Hematopoietic multipotent progenitor cell (in vitro differentiated cells): Measurements from ENCODE around the gene LRRC56. TPM values are rescaled to one million over a fixed set of nuclear protein-coding genes. Genes with fewer than 3 reads are reported as not detected.
A peak's percentile ranks its signal among the peaks of the same experiment; 100 is the strongest.

Source experiments
- DNase-seq, 3 donors: peaks; one replicate each; pipeline ENCODE4 v3.0.0-alpha.2; 2011 to 2015; ENCODE audit warnings: low read depth in 2 of 3, low spot score in 2 of 3
- total RNA-seq: library from RNA; depleted of rRNA; stranded (reverse); fragments of >200 nt; gene quantifications from one replicate; pipeline ENCODE4 v1.2.3, GENCODE V29; 2012

Gene LRRC56, protein sequence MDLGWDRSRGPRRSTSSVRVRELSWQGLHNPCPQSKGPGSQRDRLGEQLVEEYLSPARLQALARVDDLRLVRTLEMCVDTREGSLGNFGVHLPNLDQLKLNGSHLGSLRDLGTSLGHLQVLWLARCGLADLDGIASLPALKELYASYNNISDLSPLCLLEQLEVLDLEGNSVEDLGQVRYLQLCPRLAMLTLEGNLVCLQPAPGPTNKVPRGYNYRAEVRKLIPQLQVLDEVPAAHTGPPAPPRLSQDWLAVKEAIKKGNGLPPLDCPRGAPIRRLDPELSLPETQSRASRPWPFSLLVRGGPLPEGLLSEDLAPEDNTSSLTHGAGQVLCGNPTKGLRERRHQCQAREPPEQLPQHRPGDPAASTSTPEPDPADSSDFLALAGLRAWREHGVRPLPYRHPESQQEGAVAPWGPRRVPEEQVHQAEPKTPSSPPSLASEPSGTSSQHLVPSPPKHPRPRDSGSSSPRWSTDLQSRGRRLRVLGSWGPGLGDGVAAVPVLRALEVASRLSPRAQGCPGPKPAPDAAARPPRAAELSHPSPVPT
- total RNA-seq: 3.5 TPM

DNA sequence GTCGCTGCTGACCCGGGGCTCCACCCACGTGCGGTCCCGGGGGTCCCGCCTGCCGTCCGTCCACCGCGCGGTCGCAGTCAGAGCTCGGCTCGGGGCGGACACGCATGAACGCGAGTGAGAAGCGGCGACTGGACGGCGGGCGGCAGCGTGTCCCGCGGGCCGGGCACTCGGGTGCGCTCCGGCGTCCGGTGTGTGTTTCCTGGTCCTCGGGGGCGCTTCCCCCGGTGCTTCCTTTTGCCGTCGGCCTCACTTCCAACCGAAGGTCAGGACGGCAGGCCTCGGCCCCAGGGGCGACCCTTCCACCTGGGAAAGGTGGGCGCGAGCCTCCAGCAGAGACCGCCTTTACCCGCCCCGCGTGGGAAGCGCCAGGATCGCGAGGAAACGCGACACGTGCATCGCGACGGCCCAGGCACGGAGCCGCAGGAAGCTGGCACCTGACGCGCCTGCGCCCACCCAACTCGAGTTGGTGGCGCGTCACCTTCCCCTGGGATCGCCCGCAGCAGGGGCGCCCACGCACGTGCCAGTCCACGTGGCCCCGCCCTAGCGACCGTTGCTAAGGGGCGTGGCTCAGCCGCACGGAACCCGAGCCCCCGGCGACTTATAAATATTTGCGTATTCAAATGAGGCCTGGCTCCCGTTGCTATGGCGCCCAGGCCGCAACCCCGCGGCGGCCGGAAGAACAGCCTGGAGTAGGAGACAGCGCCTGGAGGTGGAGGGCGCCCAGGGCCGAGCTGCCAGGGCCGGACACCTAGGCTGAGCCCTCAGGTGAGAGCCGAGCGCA, at the start of gene LRRC56:
Gene LRRC56 (plus strand): TSS at position 687 of the 781 bp plus-strand sequence. CDS start 3,158 bp downstream, outside the sequence.
- peak; percentile 86 to 92 (median 90) for DNase-seq

DNA sequence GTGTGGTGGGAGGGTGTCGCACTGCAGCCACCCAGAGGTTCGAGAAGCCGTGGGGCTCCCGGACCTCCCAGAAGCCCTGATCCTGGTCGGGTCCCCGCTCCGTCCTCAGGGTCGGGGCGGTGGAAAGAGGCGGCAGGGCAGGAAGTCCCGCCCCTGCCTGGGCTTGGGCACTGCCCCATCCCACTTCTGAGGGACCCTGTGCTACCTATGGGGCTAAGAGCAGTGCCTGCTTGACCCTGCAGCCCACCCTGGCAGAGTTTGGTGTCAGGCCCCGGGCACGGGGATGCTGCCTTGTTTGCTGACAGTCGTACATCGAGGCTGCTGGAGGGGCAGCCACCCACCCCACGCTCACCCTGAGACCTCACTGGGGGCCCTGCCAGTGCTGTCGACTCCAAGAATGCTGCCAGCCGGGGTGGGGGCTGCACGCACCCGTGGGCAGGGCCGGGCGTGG, 49.7 kb upstream of the LRRC56 start:
- no peak for DNase-seq

DNA sequence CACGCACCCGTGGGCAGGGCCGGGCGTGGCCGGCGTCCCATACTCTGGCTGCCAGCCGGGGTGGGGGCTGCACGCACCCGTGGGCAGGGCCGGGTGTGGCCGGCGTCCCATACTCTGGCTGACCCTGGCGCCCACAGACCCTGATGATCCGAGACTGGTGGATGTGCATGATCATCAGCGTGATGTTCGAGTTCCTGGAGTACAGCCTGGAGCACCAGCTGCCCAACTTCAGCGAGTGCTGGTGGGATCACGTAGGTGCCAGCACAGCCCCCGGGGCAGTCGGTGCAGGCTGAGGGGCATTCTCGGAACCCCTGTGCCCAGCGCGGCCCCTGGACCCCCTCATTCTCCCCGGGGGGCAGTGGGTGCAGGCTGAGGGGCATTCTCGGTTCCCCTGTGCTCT, 49.3 kb upstream of the LRRC56 start:
- DNase-seq: no peak

DNA sequence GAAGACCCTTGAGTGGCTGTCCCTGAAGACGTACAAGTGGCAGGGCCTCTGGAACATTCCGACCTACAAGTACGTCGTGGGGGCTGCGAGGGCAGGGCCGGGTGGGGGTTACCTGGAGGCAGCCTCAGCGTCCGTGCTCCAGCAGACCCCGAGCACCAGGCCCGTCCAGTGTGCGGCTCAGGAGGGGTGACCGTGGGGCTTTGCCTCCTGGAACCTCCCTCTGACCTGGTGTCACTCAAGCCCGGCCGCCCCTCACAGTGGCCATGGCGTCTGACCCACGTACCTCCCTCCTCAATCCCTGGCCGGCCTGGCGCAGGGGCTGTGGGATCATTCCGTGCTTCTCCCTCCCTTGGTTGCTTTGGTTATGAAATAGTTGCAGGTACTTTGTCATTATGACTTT, 48.7 kb upstream of the LRRC56 start:
- no peak for DNase-seq

DNA sequence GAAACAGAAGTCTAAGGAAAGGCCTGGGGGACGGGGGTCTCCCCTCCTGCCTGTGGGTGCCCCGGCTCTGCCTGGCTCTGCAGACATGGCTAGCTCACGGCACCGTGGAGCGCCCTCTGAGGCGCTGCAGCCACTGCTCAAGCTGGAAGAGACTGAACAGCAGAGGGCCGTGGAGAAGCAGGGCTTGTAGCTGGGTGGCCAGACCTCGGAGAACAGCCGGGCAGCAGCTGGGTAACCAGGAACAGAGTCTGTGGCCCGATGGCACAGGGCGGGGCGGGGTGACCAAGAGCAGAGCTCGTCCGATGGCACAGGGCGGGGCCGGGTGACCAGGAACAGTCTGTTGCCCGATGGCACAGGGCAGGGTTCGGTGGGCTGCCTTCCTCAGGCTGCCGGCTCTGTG, 48.3 kb upstream of the LRRC56 start:
- DNase-seq: no peak

DNA sequence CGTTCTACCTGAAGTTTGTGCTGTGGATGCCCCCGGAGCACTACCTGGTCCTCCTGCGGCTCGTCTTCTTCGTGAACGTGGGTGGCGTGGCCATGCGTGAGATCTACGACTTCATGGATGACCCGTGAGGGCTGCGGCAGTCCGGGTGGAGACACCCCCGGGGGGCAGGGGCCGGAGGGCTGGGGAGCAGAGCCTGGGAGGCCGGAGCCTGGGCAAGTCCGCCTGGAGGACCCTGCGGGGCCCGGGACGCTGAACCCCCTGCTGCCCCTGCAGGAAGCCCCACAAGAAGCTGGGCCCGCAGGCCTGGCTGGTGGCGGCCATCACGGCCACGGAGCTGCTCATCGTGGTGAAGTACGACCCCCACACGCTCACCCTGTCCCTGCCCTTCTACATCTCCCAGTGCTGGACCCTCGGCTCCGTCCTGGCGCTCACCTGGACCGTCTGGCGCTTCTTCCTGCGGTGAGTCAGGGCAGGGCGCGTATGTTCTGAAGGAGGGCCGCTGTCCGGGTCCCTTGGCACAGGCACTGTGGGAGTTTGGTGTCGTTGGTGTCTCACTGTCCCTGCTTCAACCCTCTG, 47.6 kb upstream of the LRRC56 start:
- no peak for DNase-seq

DNA sequence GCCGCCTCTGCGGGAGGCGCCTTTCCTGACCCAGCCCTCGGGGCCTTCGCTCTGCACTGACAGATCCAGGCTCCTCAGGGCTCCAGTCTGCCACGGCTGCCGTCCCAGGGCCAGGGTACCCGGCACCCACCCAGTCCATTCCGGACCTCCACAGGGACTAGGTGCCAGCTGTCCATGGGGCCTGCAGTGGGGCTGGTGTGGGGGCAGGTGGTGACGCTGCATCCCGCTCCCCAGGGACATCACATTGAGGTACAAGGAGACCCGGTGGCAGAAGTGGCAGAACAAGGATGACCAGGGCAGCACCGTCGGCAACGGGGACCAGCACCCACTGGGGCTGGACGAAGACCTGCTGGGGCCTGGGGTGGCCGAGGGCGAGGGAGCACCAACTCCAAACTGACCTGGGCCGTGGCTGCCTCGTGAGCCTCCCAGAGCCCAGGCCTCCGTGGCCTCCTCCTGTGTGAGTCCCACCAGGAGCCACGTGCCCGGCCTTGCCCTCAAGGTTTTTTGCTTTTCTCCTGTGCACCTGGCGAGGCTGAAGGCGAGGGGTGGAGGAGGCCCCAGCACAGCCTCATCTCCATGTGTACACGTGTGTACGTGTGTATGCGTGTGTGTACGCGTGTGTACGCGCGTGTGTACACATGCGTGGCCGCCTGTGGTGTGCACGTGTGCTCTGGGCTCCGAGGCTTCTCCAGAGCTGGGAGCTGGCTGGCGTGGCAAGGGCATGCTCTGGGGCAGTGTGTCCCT, 47.0 kb upstream of the LRRC56 start:
- DNase-seq: no peak

DNA sequence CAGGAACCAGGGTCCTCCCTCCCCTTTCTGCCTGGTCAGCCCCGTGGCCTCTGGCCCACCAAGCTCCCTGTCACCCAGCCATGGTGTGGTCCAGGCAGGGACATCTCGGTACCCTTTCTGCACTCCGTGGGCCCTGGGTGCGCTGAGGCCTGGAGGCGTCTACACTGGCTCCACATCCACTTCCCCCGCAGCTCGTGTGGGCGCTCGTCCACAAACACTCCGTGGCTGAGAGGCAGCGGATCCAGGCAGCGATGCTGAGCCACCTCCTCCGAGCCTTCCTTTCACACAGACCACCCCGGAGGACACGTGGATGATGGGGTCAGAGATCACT, 46.4 kb upstream of the LRRC56 start:
- DNase-seq: no peak

DNA sequence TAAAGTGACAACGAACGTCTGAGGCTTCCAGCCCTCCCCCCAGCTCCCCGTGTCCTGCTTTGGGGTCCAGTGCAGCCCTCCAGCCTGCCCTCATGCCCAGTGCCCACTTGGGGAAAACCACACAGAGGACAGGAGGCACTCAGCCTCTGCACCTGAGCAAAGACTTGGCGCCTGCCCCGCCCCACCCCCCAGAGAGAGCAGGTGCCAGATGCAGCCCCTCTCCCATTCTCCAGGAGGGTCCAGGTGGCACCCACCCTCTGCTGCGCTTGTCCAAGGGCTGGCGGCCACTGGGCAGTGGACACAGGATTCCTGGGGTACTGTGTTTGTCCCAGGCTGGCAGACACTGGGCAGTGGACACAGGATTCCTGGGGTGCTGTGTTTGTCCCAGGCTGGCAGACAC, 46.0 kb upstream of the LRRC56 start:
- no peak for DNase-seq

DNA sequence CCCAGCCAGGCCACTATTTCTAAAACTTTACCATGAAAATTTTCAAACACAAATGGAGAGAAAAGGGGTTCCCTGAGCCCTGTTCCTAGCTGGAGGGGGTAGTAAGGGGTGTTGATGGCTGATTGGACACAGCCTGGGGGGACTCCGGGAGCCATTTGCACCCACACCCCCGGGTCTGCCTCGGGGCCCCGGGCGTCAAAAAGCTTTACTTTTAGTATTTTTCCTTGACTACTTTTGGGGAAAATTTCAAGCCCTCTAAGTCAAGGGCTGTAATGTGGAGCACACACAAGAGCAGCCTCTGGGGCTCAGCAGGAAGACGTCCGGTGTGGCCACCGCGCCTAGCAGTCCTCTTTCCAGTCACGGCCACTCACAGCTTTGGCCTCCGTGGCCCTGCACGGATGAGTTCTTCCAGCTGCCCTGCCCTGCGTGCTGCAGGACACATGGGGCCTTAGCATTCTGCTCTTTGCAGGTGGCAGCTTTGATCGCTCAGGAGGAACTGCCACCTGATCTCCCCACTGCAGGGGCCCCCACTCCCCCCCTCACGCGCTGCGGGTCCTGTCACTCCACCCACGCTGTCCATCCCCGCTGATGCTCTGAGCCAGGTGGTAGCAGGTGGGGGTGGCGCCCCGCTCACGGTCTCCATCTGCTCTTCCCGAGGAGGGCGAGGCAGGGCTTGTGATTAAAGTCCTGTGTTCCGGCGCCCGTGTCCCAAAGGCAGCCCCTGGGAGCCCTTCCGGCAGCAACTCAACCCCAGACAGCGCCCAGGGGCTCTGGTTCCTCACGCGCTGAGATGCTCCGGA, 44.7 kb upstream of the LRRC56 start:
- no peak for DNase-seq

DNA sequence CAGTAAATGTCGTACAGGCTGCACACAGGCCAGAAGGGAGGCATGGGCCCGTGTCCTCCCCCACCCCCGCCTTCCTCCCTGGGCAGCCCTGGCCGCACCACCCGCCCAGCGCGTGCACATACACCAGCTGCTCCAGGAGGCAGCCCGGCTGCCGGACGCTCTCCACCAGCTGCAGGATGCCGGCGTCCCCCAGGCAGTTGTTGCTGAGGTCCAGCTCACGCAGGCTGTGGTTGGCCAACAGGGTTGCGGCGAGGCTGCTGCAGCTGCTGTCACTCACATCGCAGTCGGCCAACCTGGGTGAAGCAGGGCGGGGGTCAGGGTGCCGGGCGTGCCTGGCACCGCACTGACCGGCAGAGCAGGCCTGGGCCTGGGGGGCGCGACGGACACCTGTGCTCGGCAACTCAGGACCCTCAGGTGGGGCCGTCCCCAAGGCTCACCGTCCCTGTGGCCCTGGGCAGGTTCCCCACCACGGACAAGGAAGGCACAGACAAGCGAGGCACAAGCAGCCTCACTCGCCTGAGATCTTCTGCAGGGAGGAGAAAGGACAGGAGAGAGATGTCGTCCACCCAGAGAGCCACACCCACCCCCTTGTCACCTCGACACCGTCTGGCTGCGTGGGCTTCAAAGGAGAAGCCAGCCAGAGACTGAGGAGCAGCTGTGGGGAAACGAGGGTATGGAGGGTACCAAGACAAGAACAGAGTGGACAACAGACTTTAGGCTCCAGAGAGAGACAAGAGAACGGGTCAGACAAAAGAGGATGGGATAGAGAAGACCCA, 42.4 kb upstream of the LRRC56 start:
- DNase-seq: no peak

DNA sequence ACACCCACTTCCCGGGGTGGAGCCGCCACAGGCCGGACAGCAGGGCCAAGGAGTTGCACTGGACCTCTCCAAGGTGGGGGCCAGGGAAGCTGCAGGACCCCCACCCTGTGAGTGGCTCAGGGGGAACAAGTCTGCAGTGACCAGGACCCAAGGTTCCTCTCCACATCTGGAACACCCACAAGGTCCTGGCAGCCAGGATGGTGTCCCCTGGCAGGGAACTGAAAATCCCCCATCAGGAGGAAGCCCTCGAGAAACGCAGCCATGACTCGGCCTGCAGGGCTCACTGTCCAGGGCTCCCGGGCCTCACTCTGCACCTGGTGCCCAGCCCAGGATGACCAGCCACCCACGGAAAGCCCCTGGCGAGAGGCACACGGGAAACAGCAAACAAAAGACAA, 41.8 kb upstream of the LRRC56 start:
- DNase-seq: no peak

DNA sequence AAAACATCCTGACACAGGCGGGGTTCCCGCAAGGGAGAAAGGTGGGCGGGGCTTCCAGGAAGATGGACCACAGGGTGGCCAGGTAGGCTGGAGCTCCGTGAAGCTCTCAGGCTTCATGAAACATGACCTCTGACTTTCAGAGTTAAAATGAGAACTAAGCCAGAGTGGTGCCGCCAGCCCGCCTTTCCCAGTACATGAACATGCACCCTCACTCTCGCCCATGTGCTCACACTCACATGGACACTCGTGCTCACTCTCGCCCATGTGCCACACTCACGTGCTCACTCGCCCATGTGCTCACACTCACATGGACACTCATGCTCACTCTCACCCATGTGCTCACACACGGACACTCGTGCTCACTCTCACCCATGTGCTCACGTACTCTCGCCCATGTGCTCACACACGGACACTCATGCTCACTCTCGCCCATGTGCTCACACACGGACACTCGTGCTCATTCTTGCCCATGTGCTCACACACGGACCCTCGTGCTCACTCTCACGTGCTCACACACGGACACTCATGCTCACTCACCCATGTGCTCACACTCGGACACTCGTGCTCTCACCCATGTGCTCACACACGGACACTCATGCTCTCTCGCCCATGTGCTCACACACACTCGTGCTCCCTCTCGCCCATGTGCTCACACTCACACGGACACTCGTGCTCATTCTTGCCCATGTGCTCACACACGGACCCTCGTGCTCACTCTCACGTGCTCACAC, 40.3 kb upstream of the LRRC56 start:
- no peak for DNase-seq

DNA sequence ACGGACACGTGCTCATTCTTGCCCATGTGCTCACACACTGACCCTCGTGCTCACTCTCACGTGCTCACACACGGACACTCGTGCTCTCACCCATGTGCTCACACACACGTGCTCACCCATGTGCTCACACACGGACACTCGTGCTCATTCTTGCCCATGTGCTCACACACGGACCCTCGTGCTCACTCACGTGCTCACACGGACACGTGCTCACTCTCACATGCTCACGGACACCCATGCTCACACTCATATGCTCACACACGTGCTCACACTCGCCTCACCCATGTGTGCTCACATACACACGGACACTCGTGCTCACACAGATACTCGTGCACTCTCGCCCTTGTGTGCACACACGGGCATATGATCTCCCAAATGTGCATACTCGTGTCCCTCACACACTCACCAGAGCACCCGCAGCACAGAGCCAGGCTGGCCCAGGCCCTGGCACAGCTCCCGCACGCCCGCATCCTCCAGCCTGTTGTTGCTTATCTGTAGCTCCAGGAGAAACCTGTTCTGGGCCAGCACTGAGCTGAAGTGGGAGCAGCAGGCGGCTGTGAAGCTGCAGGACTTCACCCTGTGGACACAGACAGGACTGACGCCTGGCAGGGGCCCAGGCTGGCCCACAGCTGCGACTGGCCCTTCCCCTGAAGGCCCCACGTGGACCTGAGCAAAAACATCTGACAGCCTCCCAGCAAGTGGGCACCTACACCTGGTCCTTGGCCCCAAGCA, 39.6 kb upstream of the LRRC56 start:
- no peak for DNase-seq

DNA sequence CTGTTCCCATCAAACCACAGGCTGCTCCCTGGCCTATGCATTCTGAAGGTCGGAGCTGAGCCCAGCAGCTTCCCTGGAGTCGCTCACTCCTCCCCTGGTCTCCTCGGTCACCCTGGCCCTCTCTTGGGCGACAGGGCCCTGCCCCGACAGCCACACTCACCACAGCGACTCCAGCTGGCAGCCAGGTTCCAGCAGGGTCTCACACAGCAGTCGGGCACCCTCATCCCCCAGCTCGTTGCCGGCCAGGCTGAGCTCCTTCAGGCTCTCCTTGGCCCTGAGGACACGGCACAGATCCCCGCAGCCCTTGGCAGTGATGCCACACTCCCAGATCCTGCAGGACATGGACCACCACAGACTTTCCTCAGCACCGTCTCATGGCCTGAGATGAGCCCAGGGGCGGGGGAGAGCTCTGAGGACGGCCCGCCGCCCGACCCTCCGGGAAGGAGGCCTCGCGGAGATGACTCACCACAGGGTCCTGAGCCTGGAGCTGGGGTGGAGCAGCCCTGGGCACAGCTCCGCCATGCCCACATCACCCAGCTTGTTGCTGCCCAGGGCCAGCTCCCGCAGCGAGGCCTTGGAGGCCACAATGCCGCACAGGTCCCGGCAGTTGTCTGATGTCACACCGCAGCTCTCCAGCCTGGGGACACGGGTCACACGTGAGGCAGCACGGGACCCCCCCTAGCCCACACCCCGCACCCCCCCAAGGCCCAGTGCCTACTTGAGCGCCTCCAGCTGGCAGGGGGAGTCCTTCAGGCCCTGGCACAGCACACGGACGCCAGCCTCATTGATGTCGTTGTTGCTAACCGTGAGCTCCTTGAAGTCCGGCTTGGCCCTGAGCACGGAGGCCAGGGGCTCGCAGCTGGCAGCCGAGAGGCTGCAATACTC, 38.8 kb upstream of the LRRC56 start:
- DNase-seq: no peak

DNA sequence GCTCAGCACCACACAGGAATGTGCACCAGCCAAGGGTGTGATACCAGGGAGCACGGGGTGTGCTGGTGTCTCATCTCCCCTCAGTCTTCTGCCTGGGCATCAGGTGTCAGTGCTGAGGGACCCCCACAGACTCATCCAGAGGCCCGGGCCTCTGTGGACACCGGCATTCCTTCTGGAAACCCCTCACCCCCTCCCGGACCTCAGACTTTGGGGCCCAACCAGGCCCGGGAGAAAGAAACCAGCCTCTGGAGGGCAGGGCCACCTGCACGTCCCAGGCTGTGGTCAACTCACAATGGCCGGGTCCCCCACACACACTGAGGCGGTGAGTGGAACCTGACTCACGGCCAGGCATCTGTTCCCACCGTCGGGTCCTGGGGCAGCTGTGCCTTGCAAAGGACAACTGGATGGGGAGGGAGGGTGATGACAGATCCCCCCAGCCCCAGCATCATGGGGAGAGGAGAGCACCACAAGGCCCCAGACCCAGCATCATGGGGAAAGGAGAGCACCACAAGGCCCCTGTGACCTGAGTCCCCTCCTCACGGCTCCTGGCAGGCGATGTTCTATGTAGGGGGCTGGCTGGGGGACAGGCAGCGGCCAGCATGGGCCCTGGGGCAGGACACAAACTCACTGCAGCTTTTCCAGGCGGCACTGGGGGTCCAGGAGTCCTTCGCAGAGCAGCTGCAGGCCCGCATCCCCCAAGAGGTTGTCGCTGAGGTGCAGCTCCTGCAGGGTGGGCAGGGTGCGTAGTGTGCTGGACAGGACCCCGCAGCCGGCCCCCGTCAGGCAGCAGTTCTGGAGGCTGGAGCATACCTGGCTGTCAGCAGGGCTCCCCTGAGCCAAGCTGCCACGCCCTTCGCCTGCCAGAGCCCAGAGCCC, 37.9 kb upstream of the LRRC56 start:
- DNase-seq: no peak
